Measurements from ENCODE around the gene ZSCAN16.
"Not testable (repeated sequence)": the region's sequence is repeated elsewhere in the genome, so short reads cannot be mapped to it uniquely, and the experiment has no call there.

ZSCAN16 gene

GRCh38 chr6:28124350-28124970 is at the start of gene ZSCAN16:
TSS of gene ZSCAN16 (plus strand) at chr6:28124609. CDS start at chr6:28125444, 835 bp downstream.
- H3K27ac ChIP-seq (ENCODE audit: poor library complexity, severe bottlenecking) = no peak within 1 kb of the TSS
- DNase-seq (ENCODE audit: low spot score) (peak; percentile 85), ATAC-seq (ENCODE audit: low read depth) (peak; percentile 100)
- H3K9me3 ChIP-seq (ENCODE audit: severe bottlenecking) = no peaks in the 10 kb centered on the region
- no peaks in the 10 kb centered on the region for H3K27me3 ChIP-seq (ENCODE audit: insufficient read depth, poor library complexity, severe bottlenecking)
- H3K36me3 ChIP-seq (ENCODE audit: low read depth) = peaks cover 38% of the 10 kb centered on the region
- no peak for TF ChIP-seq CTCF (IDR thresholded peaks at IDR 0.05; ENCODE audit: poor library complexity, severe bottlenecking)
- H3K4me3 ChIP-seq (ENCODE audit: severe bottlenecking) = peak within 1 kb of the TSS; percentile 42
- H3K4me1 ChIP-seq (ENCODE audit: insufficient read depth, poor library complexity, severe bottlenecking) = no peaks in the 10 kb centered on the region

GRCh38 chr6:28078050-28078449 is 46.4 kb upstream of the ZSCAN16 start:
- no peak for DNase-seq (ENCODE audit: low spot score)
- TF ChIP-seq CTCF (IDR thresholded peaks at IDR 0.05; ENCODE audit: poor library complexity, severe bottlenecking) = no peak
- Histone ChIP-seq H3K4me1 (ENCODE audit: insufficient read depth, poor library complexity, severe bottlenecking) (peaks cover 11% of the 10 kb centered on the region), H3K4me3 (ENCODE audit: severe bottlenecking) (no peak overlapping the region), H3K9me3 (ENCODE audit: severe bottlenecking) (no peaks in the 10 kb centered on the region), H3K36me3 (ENCODE audit: low read depth) (peaks cover 15% of the 10 kb centered on the region; the same call in 1 of the 2 replicates), H3K27ac (ENCODE audit: poor library complexity, severe bottlenecking) (no peak overlapping the region), H3K27me3 (ENCODE audit: insufficient read depth, poor library complexity, severe bottlenecking) (no peaks in the 10 kb centered on the region)
- ATAC-seq (ENCODE audit: low read depth) = no peak

GRCh38 chr6:28078836-28079235 is 45.6 kb upstream of the ZSCAN16 start:
- peaks cover 11% of the 10 kb centered on the region for H3K4me1 ChIP-seq (ENCODE audit: insufficient read depth, poor library complexity, severe bottlenecking)
- H3K4me3 ChIP-seq (ENCODE audit: severe bottlenecking) = no peak overlapping the region
- no peak overlapping the region for H3K27ac ChIP-seq (ENCODE audit: poor library complexity, severe bottlenecking)
- no peak for TF ChIP-seq CTCF (IDR thresholded peaks at IDR 0.05; ENCODE audit: poor library complexity, severe bottlenecking)
- ATAC-seq (ENCODE audit: low read depth) (no peak), DNase-seq (ENCODE audit: low spot score) (no peak)
- peaks cover 23% of the 10 kb centered on the region for H3K36me3 ChIP-seq (ENCODE audit: low read depth)
- H3K9me3 ChIP-seq (ENCODE audit: severe bottlenecking) = no peaks in the 10 kb centered on the region
- no peaks in the 10 kb centered on the region for H3K27me3 ChIP-seq (ENCODE audit: insufficient read depth, poor library complexity, severe bottlenecking)

- not testable (repeated sequence) for H3K27me3 ChIP-seq (ENCODE audit: insufficient read depth, poor library complexity, severe bottlenecking); H3K9me3 ChIP-seq (ENCODE audit: severe bottlenecking); DNase-seq (ENCODE audit: low spot score)
- Histone ChIP-seq H3K27ac (ENCODE audit: poor library complexity, severe bottlenecking) (peak within 1 kb of the TSS; percentile 67), H3K4me3 (ENCODE audit: severe bottlenecking) (peak within 1 kb of the TSS; percentile 87), H3K36me3 (ENCODE audit: low read depth) (peaks cover 36% of the 10 kb centered on the region), H3K4me1 (ENCODE audit: insufficient read depth, poor library complexity, severe bottlenecking) (peaks cover 11% of the 10 kb centered on the region)
- ATAC-seq (ENCODE audit: low read depth) = peak; percentile 9; the same call in 2 of the 3 replicates
Measured at GRCh38 chr6:28080381-28080630, 44.1 kb upstream of the ZSCAN16 start, which contains the start of gene ZNF165. TSS of gene ZNF165 (plus strand) at chr6:28080568. CDS start at chr6:28085481, 4,913 bp downstream.

- Histone ChIP-seq H3K27ac (ENCODE audit: poor library complexity, severe bottlenecking) (peak overlapping the region; percentile 67), H3K4me3 (ENCODE audit: severe bottlenecking) (peak overlapping the region; percentile 87), H3K27me3 (ENCODE audit: insufficient read depth, poor library complexity, severe bottlenecking) (no peaks in the 10 kb centered on the region), H3K36me3 (ENCODE audit: low read depth) (peaks cover 42% of the 10 kb centered on the region), H3K9me3 (ENCODE audit: severe bottlenecking) (no peaks in the 10 kb centered on the region), H3K4me1 (ENCODE audit: insufficient read depth, poor library complexity, severe bottlenecking) (peaks cover 11% of the 10 kb centered on the region)
- DNase-seq (ENCODE audit: low spot score) (peak; percentile 91), ATAC-seq (ENCODE audit: low read depth) (peak; percentile 85)
- no peak for TF ChIP-seq CTCF (IDR thresholded peaks at IDR 0.05; ENCODE audit: poor library complexity, severe bottlenecking)
Measured at GRCh38 chr6:28080631-28081485, 43.6 kb upstream of the ZSCAN16 start.
